ENCODE results near the gene OSBPL5.
"Not testable (repeated sequence)": the region's sequence is repeated elsewhere in the genome, so short reads cannot be mapped to it uniquely, and the experiment has no call there.

The OSBPL5 gene

GRCh38 chr11:3113661-3114060 is 51.4 kb downstream of the OSBPL5 start:
- H3K4me1 ChIP-seq (ENCODE audit: control extremely low read depth in 1 of 4, control insufficient read depth in 4 of 4, insufficient read depth in 4 of 4, low read length in 3 of 4); H3K36me3 ChIP-seq (ENCODE audit: control insufficient read depth in 4 of 4, insufficient read depth in 4 of 4, low read length in 3 of 4); H3K9me3 ChIP-seq (ENCODE audit: control extremely low read depth in 1 of 5, control insufficient read depth in 4 of 5, insufficient read depth in 2 of 5, low read depth in 1 of 5, low read length in 4 of 5); POLR2A ChIA-PET; H3K27me3 ChIP-seq (replicated peaks in 2 of 5; ENCODE audit: control insufficient read depth in 4 of 5, insufficient read depth in 5 of 5, low read length in 4 of 5); H3K4me3 ChIP-seq (ENCODE audit: control insufficient read depth in 1 of 7, extremely low read depth in 1 of 7, insufficient read depth in 4 of 7, low read depth in 2 of 7, low read length in 6 of 7); H3K27ac ChIP-seq (ENCODE audit: insufficient read depth in 1 of 2, low read depth in 1 of 2, low read length in 2 of 2, poor library complexity in 1 of 2, severe bottlenecking in 2 of 2); DNase-seq: not testable (repeated sequence)
- CTCF ChIA-PET, result interaction anchor here (1.0 to 1.5 kb wide), 4 partner anchors 11 to 104 kb away, joined by 3 read pairs; no protein-coding TSS in a partner anchor

- Histone ChIP-seq H3K4me3 (ENCODE audit: control insufficient read depth in 1 of 7, extremely low read depth in 1 of 7, insufficient read depth in 4 of 7, low read depth in 2 of 7, low read length in 6 of 7) (no peak overlapping the region), H3K27ac (ENCODE audit: insufficient read depth in 1 of 2, low read depth in 1 of 2, low read length in 2 of 2, poor library complexity in 1 of 2, severe bottlenecking in 2 of 2) (no peak overlapping the region), H3K4me1 (ENCODE audit: control extremely low read depth in 1 of 4, control insufficient read depth in 4 of 4, insufficient read depth in 4 of 4, low read length in 3 of 4) (peaks cover 0 to 10% (median 3%) of the 10 kb centered on the region in 4 experiments), H3K27me3 (replicated peaks in 2 of 5; ENCODE audit: control insufficient read depth in 4 of 5, insufficient read depth in 5 of 5, low read length in 4 of 5) (no peaks in the 10 kb centered on the region), H3K9me3 (ENCODE audit: control extremely low read depth in 1 of 5, control insufficient read depth in 4 of 5, insufficient read depth in 2 of 5, low read depth in 1 of 5, low read length in 4 of 5) (peaks cover 0 to 6% (median 4%) of the 10 kb centered on the region in 5 experiments), H3K36me3 (ENCODE audit: control insufficient read depth in 4 of 4, insufficient read depth in 4 of 4, low read length in 3 of 4) (peaks cover 2 to 10% (median 3%) of the 10 kb centered on the region in 4 experiments)
- DNase-seq, result peak in 2 of 3 donors; percentile 25 to 54
- ChIA-PET POLR2A (interaction anchor here (0.9 kb wide), 1 partner anchor 16 kb away, joined by 3 read pairs; no protein-coding TSS in a partner anchor), CTCF (interaction anchor here (0.6 to 4.7 kb wide), 7 partner anchors 9 to 110 kb away, joined by 3 to 32 read pairs (median 8); no protein-coding TSS in a partner anchor)
- no CpG with 5 or more reads among the region's 9 CpGs for WGBS (ENCODE audit: insufficient coverage)
Measured at GRCh38 chr11:3111919-3112690, 53.0 kb downstream of the OSBPL5 start.

GRCh38 chr11:3111466-3111865 is 53.6 kb downstream of the OSBPL5 start:
- no peak for DNase-seq
- Histone ChIP-seq H3K27me3 (replicated peaks in 2 of 5; ENCODE audit: control insufficient read depth in 4 of 5, insufficient read depth in 5 of 5, low read length in 4 of 5) (no peaks in the 10 kb centered on the region), H3K4me1 (ENCODE audit: control extremely low read depth in 1 of 4, control insufficient read depth in 4 of 4, insufficient read depth in 4 of 4, low read length in 3 of 4) (peaks cover 0 to 10% (median 3%) of the 10 kb centered on the region in 4 experiments), H3K36me3 (ENCODE audit: control insufficient read depth in 4 of 4, insufficient read depth in 4 of 4, low read length in 3 of 4) (peaks cover 2 to 13% (median 3%) of the 10 kb centered on the region in 4 experiments), H3K27ac (ENCODE audit: insufficient read depth in 1 of 2, low read depth in 1 of 2, low read length in 2 of 2, poor library complexity in 1 of 2, severe bottlenecking in 2 of 2) (no peak overlapping the region), H3K4me3 (ENCODE audit: control insufficient read depth in 1 of 7, extremely low read depth in 1 of 7, insufficient read depth in 4 of 7, low read depth in 2 of 7, low read length in 6 of 7) (no peak overlapping the region), H3K9me3 (ENCODE audit: control extremely low read depth in 1 of 5, control insufficient read depth in 4 of 5, insufficient read depth in 2 of 5, low read depth in 1 of 5, low read length in 4 of 5) (peaks cover 0 to 6% (median 3%) of the 10 kb centered on the region in 5 experiments)
- ChIA-PET POLR2A (no interaction called here), CTCF (interaction anchor here (0.6 to 4.7 kb wide), 7 partner anchors 9 to 110 kb away, joined by 3 to 32 read pairs (median 10); no protein-coding TSS in a partner anchor)
- WGBS (ENCODE audit: insufficient coverage), result no CpG with 5 or more reads among the region's 6 CpGs

GRCh38 chr11:3109921-3110706 is 55.0 kb downstream of the OSBPL5 start:
- WGBS (ENCODE audit: insufficient coverage), result 80% methylated on average over 13 of the region's 14 CpGs
- DNase-seq, result peak; percentile 44 to 64 (median 60)
- H3K36me3 ChIP-seq (ENCODE audit: control insufficient read depth in 4 of 4, insufficient read depth in 4 of 4, low read length in 3 of 4), result peaks cover 2 to 10% (median 3%) of the 10 kb centered on the region in 4 experiments
- peaks cover 0 to 3% (median 0%) of the 10 kb centered on the region in 5 experiments for H3K9me3 ChIP-seq (ENCODE audit: control extremely low read depth in 1 of 5, control insufficient read depth in 4 of 5, insufficient read depth in 2 of 5, low read depth in 1 of 5, low read length in 4 of 5)
- CTCF ChIA-PET, result interaction anchor here (0.6 to 4.7 kb wide), 14 partner anchors 10 to 112 kb away, joined by 3 to 32 read pairs (median 4); no protein-coding TSS in a partner anchor
- POLR2A ChIA-PET, result no interaction called here
- H3K27me3 ChIP-seq (replicated peaks in 2 of 5; ENCODE audit: control insufficient read depth in 4 of 5, insufficient read depth in 5 of 5, low read length in 4 of 5), result no peaks in the 10 kb centered on the region
- peaks cover 0 to 10% (median 3%) of the 10 kb centered on the region in 4 experiments for H3K4me1 ChIP-seq (ENCODE audit: control extremely low read depth in 1 of 4, control insufficient read depth in 4 of 4, insufficient read depth in 4 of 4, low read length in 3 of 4)
- H3K4me3 ChIP-seq (ENCODE audit: control insufficient read depth in 1 of 7, extremely low read depth in 1 of 7, insufficient read depth in 4 of 7, low read depth in 2 of 7, low read length in 6 of 7), result no peak overlapping the region
- no peak overlapping the region for H3K27ac ChIP-seq (ENCODE audit: insufficient read depth in 1 of 2, low read depth in 1 of 2, low read length in 2 of 2, poor library complexity in 1 of 2, severe bottlenecking in 2 of 2)

- peaks cover 2 to 10% (median 3%) of the 10 kb centered on the region in 4 experiments for H3K36me3 ChIP-seq (ENCODE audit: control insufficient read depth in 4 of 4, insufficient read depth in 4 of 4, low read length in 3 of 4)
- CTCF ChIA-PET, result interaction anchor here (0.6 to 4.7 kb wide), 12 partner anchors 10 to 112 kb away, joined by 3 to 32 read pairs (median 4); no protein-coding TSS in a partner anchor
Measured at GRCh38 chr11:3109434-3109833, 55.7 kb downstream of the OSBPL5 start.

GRCh38 chr11:3108183-3108721 is 56.9 kb downstream of the OSBPL5 start:
- H3K27ac ChIP-seq (ENCODE audit: insufficient read depth in 1 of 2, low read depth in 1 of 2, low read length in 2 of 2, poor library complexity in 1 of 2, severe bottlenecking in 2 of 2), result no peak overlapping the region
- no peak overlapping the region for H3K4me3 ChIP-seq (ENCODE audit: control insufficient read depth in 1 of 7, extremely low read depth in 1 of 7, insufficient read depth in 4 of 7, low read depth in 2 of 7, low read length in 6 of 7)
- no peak for DNase-seq
- no peaks in the 10 kb centered on the region for H3K9me3 ChIP-seq (ENCODE audit: control extremely low read depth in 1 of 5, control insufficient read depth in 4 of 5, insufficient read depth in 2 of 5, low read depth in 1 of 5, low read length in 4 of 5)
- H3K4me1 ChIP-seq (ENCODE audit: control extremely low read depth in 1 of 4, control insufficient read depth in 4 of 4, insufficient read depth in 4 of 4, low read length in 3 of 4), result peaks cover 0 to 10% (median 3%) of the 10 kb centered on the region in 4 experiments
- 90% methylated on average over 8 of the region's 11 CpGs for WGBS (ENCODE audit: insufficient coverage)
- no peaks in the 10 kb centered on the region for H3K27me3 ChIP-seq (replicated peaks in 2 of 5; ENCODE audit: control insufficient read depth in 4 of 5, insufficient read depth in 5 of 5, low read length in 4 of 5)
- ChIA-PET CTCF (interaction anchor here (1.0 to 2.8 kb wide), 2 partner anchors 16 kb away, joined by 3 to 23 read pairs; no protein-coding TSS in a partner anchor), POLR2A (no interaction called here)
- peaks cover 2 to 14% (median 3%) of the 10 kb centered on the region in 4 experiments for H3K36me3 ChIP-seq (ENCODE audit: control insufficient read depth in 4 of 4, insufficient read depth in 4 of 4, low read length in 3 of 4)

More at GRCh38 chr11:3109434-3109833, 55.7 kb downstream of the OSBPL5 start:
- no peak for DNase-seq
- Histone ChIP-seq H3K9me3 (ENCODE audit: control extremely low read depth in 1 of 5, control insufficient read depth in 4 of 5, insufficient read depth in 2 of 5, low read depth in 1 of 5, low read length in 4 of 5) (peaks cover 0 to 3% (median 0%) of the 10 kb centered on the region in 5 experiments), H3K27me3 (replicated peaks in 2 of 5; ENCODE audit: control insufficient read depth in 4 of 5, insufficient read depth in 5 of 5, low read length in 4 of 5) (no peaks in the 10 kb centered on the region), H3K4me3 (ENCODE audit: control insufficient read depth in 1 of 7, extremely low read depth in 1 of 7, insufficient read depth in 4 of 7, low read depth in 2 of 7, low read length in 6 of 7) (no peak overlapping the region), H3K27ac (ENCODE audit: insufficient read depth in 1 of 2, low read depth in 1 of 2, low read length in 2 of 2, poor library complexity in 1 of 2, severe bottlenecking in 2 of 2) (no peak overlapping the region), H3K4me1 (ENCODE audit: control extremely low read depth in 1 of 4, control insufficient read depth in 4 of 4, insufficient read depth in 4 of 4, low read length in 3 of 4) (peaks cover 0 to 10% (median 3%) of the 10 kb centered on the region in 4 experiments)
- 94% methylated on average over 4 of the region's 7 CpGs for whole genome bisulfite sequencing (ENCODE audit: insufficient coverage)
- POLR2A ChIA-PET, result no interaction called here

Measured in common myeloid progenitor, CD34-positive (primary cell).